CD14-positive monocyte (primary cell): ENCODE measurements around the gene KAZN. TPM values are rescaled to one million over a fixed set of nuclear protein-coding genes. Genes with fewer than 3 reads are reported as not detected.
A peak's percentile ranks its signal among the peaks of the same experiment; 100 is the strongest.

Experiments used
- DNase-seq, 3 donors: peaks; one replicate each; pipeline ENCODE4 v3.0.0-alpha.2; 2011 to 2022
- H2AFZ ChIP-seq: 2 replicates; pipeline ENCODE4 v1.6.0; 2012; ENCODE audit warnings: mild to moderate bottlenecking, low read depth, low read length, inconsistent platforms; ENCODE audit not compliant: insufficient read depth, poor library complexity, severe bottlenecking
- H3K27ac ChIP-seq, 2 donors: 1 replicate in 1 of 2; 2 replicates in 1 of 2; pipeline ENCODE4 v1.5.1; 2012 to 2013; ENCODE audit warnings: low read length in 2 of 2, control low read depth in 1 of 2, inconsistent platforms in 1 of 2, low read depth in 1 of 2, mild to moderate bottlenecking in 1 of 2
- H3K27me3 ChIP-seq, 2 donors: one replicate each; pipeline versions ENCODE4 v1.6.0 to v1.6.1; 2011 to 2013; ENCODE audit warnings: low read length in 2 of 2; ENCODE audit not compliant: control insufficient read depth in 2 of 2, insufficient read depth in 2 of 2
- H3K36me3 ChIP-seq, 2 donors: replicated peaks in 1 of 2; 1 replicate in 1 of 2; 2 replicates in 1 of 2; pipeline versions ENCODE4 v1.5.1 to v1.6.1; 2012 to 2013; ENCODE audit warnings: low read length in 2 of 2, control low read depth in 1 of 2, inconsistent platforms in 1 of 2, mild to moderate bottlenecking in 1 of 2; ENCODE audit not compliant: insufficient read depth in 2 of 2, control insufficient read depth in 1 of 2
- H3K4me1 ChIP-seq, 2 donors: 1 replicate in 1 of 2; 2 replicates in 1 of 2; pipeline versions ENCODE4 v1.5.1 to v1.6.1; 2012 to 2013; ENCODE audit warnings: low read length in 2 of 2, control low read depth in 1 of 2, inconsistent platforms in 1 of 2, mild to moderate bottlenecking in 1 of 2, moderate library complexity in 1 of 2; ENCODE audit not compliant: insufficient read depth in 2 of 2, control insufficient read depth in 1 of 2
- H3K4me2 ChIP-seq: replicated peaks from 2 replicates; pipeline ENCODE3; 2012; ENCODE audit warnings: low read length, moderate library complexity, mild to moderate bottlenecking; ENCODE audit not compliant: poor library complexity, severe bottlenecking; ENCODE audit errors: extremely low read depth
- H3K4me3 ChIP-seq, 3 experiments: fragments of 200-600 bp in 1 of 3; sonication (generic) in 1 of 3; replicated peaks in 1 of 3; 1 replicate in 2 of 3; 2 replicates in 1 of 3; pipeline ENCODE4 v1.5.1; 2011 to 2013; ENCODE audit warnings: low read length in 3 of 3, mild to moderate bottlenecking in 3 of 3, control low read depth in 2 of 3, low read depth in 2 of 3, inconsistent platforms in 1 of 3, moderate library complexity in 1 of 3
- H3K79me2 ChIP-seq: 2 replicates; pipeline ENCODE4 v1.6.0; 2012; ENCODE audit warnings: mild to moderate bottlenecking, control low read depth, inconsistent platforms, low read length, moderate library complexity; ENCODE audit not compliant: insufficient read depth
- H3K9ac ChIP-seq: 2 replicates; pipeline ENCODE4 v1.6.0; 2017; ENCODE audit warnings: low read length, mild to moderate bottlenecking; ENCODE audit not compliant: insufficient read depth, poor library complexity, severe bottlenecking
- H3K9me3 ChIP-seq, 2 donors: replicated peaks in 1 of 2; 1 replicate in 1 of 2; 2 replicates in 1 of 2; pipeline versions ENCODE4 v1.5.1 to v1.6.1; 2012 to 2013; ENCODE audit warnings: low read length in 2 of 2, control low read depth in 1 of 2; ENCODE audit not compliant: control insufficient read depth in 1 of 2, insufficient read depth in 1 of 2
- H4K20me1 ChIP-seq: 2 replicates; pipeline ENCODE4 v1.6.0; 2012; ENCODE audit warnings: mild to moderate bottlenecking, low read length, control low read depth, moderate library complexity; ENCODE audit not compliant: insufficient read depth
- H3K27ac Mint-ChIP-seq, 7 donors: one replicate each; pipeline ENCODE4 v1.8.0; 2020; ENCODE audit warnings: mild to moderate bottlenecking in 7 of 7, mixed read lengths in 7 of 7, moderate library complexity in 6 of 7, inconsistent platforms in 2 of 7
- H3K27me3 Mint-ChIP-seq, 3 donors: one replicate each; pipeline ENCODE4 v1.8.0; 2021 to 2022; ENCODE audit warnings: low read depth in 3 of 3, mild to moderate bottlenecking in 3 of 3, mixed read lengths in 3 of 3, moderate library complexity in 3 of 3, inconsistent platforms in 1 of 3
- H3K36me3 Mint-ChIP-seq, 2 donors: one replicate each; pipeline ENCODE4 v1.8.0; 2020; ENCODE audit warnings: mixed read lengths in 2 of 2, inconsistent platforms in 1 of 2, mild to moderate bottlenecking in 1 of 2
- H3K4me1 Mint-ChIP-seq: one replicate; pipeline ENCODE4 v1.8.0; 2020; ENCODE audit warnings: mild to moderate bottlenecking, mixed read lengths
- H3K4me3 Mint-ChIP-seq, 2 donors: one replicate each; pipeline ENCODE4 v1.8.0; 2020; ENCODE audit warnings: mild to moderate bottlenecking in 2 of 2, mixed read lengths in 2 of 2, moderate library complexity in 1 of 2
- H3K9me3 Mint-ChIP-seq, 7 donors: one replicate each; pipeline ENCODE4 v1.8.0; 2020 to 2022; ENCODE audit warnings: mixed read lengths in 7 of 7, mild to moderate bottlenecking in 6 of 7, moderate library complexity in 6 of 7, inconsistent platforms in 2 of 7
- CTCF ChIP-seq: fragments of 200-600 bp; IDR thresholded peaks from one replicate; pipeline ENCODE4 v1.8.0; 2022; ENCODE audit warnings: antibody characterized with exemption, mild to moderate bottlenecking
- WGBS: methylation state at CpG from one replicate; pipeline ENCODE4 v1.1.5; 2013; ENCODE audit warnings: missing lambda C conversion rate; ENCODE audit not compliant: insufficient coverage; 5-methylcytosine and 5-hydroxymethylcytosine counted together
- intact Hi-C, 2 donors: fragments of 100-400 bp; cut with micrococcal nuclease; formaldehyde crosslinking; loops; one replicate each; pipeline versions ENCODE4 v1.15.0 to v1.15.1; 2023
- polyA plus RNA-seq, 3 donors: library from polyadenylated mRNA; depleted of rRNA in 1 of 3; unstranded in 2 of 3; stranded (reverse) in 1 of 3; fragments of 300-500 nt in 2 of 3; fragments of >200 nt in 1 of 3; fragmentation: Illumina TruSeq in 2 of 3; gene quantifications; 1 replicate in 2 of 3; 2 replicates in 1 of 3; pipeline ENCODE4 v1.2.3, GENCODE V29; 2012 to 2021

Gene KAZN
- polyA plus RNA-seq, 3 donors: not detected

GRCh38 chr1:15125101-15125745 lies 526.7 kb downstream of the KAZN start:
- Histone ChIP-seq H4K20me1 (no peaks in the 10 kb centered on the region), H3K79me2 (no peaks in the 10 kb centered on the region), H3K9ac (no peak overlapping the region), H3K4me2 (no peak overlapping the region), H3K4me1 (no peaks in the 10 kb centered on the region), H3K36me3 (no peaks in the 10 kb centered on the region), H3K4me3 (no peak overlapping the region), H3K27me3 (no peaks in the 10 kb centered on the region), H3K27ac (no peak overlapping the region), H3K9me3 (peaks cover 0 to 4% of the 10 kb centered on the region in 2 donors), H2AFZ (no peak overlapping the region)
- intact Hi-C loops: no loop called here
- no peak for TF ChIP-seq CTCF
- H3K4me3 Mint-ChIP-seq: no peak overlapping the region
- H3K27ac Mint-ChIP-seq: no peak overlapping the region
- H3K9me3 Mint-ChIP-seq: peaks cover 2 to 8% (median 4%) of the 10 kb centered on the region in 7 donors
- DNase-seq: no peak
- no peaks in the 10 kb centered on the region for H3K36me3 Mint-ChIP-seq
- no peaks in the 10 kb centered on the region for H3K4me1 Mint-ChIP-seq
- 90% methylated on average over 7 of the region's 7 CpGs for WGBS
- H3K27me3 Mint-ChIP-seq: peaks cover 2 to 5% (median 3%) of the 10 kb centered on the region in 3 donors

- no peak overlapping the region for H3K4me3 ChIP-seq
- Mint-ChIP-seq H3K4me1 (no peaks in the 10 kb centered on the region), H3K27ac (peak overlapping the region in 1 of 7 donors; percentile 46), H3K9me3 (peaks cover 2 to 8% (median 5%) of the 10 kb centered on the region in 7 donors), H3K27me3 (peaks cover 2 to 4% (median 3%) of the 10 kb centered on the region in 3 donors), H3K36me3 (no peaks in the 10 kb centered on the region), H3K4me3 (no peak overlapping the region)
- no peaks in the 10 kb centered on the region for H3K79me2 ChIP-seq
- H3K27me3 ChIP-seq: no peaks in the 10 kb centered on the region
- no peaks in the 10 kb centered on the region for H3K36me3 ChIP-seq
- H4K20me1 ChIP-seq: no peaks in the 10 kb centered on the region
- H3K27ac ChIP-seq: no peak overlapping the region
- 56% methylated on average over 2 of the region's 6 CpGs for WGBS
- H2AFZ ChIP-seq: no peak overlapping the region
- peaks cover 0 to 4% of the 10 kb centered on the region in 2 donors for H3K9me3 ChIP-seq
- H3K4me1 ChIP-seq: no peaks in the 10 kb centered on the region
- no peak overlapping the region for H3K4me2 ChIP-seq
- TF ChIP-seq CTCF: no peak
- no peak for DNase-seq
- H3K9ac ChIP-seq: no peak overlapping the region
- intact Hi-C loops: loop anchor here (1.0 to 2.0 kb wide), 3 partner anchors 145 to 177 kb away; no protein-coding TSS in a partner anchor
These were observed 529.6 kb downstream of the KAZN start for GRCh38 chr1:15128077-15128476.
